C4-2B (cell line): ENCODE results near the gene COL7A1.

ENCODE experiments used
- CTCF ChIP-seq: fragments of 450-650 bp; conservative IDR thresholded peaks from 2 replicates; pipeline ENCODE4 v1.5.1; 2017; ENCODE audit warnings: mild to moderate bottlenecking
- ZFX ChIP-seq: fragments of 450-650 bp; IDR thresholded peaks from 2 replicates; pipeline ENCODE4 v1.6.1; 2017

- no peak for TF ChIP-seq CTCF
- TF ChIP-seq ZFX: no peak
Observed at GRCh38 chr3:48552111-48552951, 42.8 kb downstream of the COL7A1 start.
